Measurements from ENCODE around the gene PRKAA1.

DNA sequence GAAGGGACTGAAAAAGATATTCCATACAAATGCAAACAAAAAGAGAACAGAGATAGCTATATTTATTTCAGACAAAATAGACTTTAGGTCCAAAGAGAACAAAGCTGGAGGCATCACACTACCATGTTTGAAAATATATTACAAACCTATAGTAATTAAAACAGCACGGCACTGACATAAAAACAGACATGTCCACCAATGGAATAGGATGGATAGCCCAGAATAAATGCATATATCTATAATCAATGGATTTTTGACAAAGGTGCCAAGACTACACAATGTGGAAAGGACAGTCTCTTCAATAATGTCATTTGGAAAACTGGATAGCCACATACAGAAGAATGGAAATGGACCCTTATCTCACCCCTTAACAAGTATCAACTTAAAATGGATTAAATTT is 10.2 kb downstream of the PRKAA1 start:
- TF ChIP-seq, protein P1, sequence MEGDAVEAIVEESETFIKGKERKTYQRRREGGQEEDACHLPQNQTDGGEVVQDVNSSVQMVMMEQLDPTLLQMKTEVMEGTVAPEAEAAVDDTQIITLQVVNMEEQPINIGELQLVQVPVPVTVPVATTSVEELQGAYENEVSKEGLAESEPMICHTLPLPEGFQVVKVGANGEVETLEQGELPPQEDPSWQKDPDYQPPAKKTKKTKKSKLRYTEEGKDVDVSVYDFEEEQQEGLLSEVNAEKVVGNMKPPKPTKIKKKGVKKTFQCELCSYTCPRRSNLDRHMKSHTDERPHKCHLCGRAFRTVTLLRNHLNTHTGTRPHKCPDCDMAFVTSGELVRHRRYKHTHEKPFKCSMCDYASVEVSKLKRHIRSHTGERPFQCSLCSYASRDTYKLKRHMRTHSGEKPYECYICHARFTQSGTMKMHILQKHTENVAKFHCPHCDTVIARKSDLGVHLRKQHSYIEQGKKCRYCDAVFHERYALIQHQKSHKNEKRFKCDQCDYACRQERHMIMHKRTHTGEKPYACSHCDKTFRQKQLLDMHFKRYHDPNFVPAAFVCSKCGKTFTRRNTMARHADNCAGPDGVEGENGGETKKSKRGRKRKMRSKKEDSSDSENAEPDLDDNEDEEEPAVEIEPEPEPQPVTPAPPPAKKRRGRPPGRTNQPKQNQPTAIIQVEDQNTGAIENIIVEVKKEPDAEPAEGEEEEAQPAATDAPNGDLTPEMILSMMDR (IDR thresholded peaks at IDR 0.05) = no peak
- TF ChIP-seq POLR2A (IDR thresholded peaks at IDR 0.05) (no peak), POLR2AphosphoS5 (IDR thresholded peaks at IDR 0.05) (no peak), EP300 (IDR thresholded peaks at IDR 0.05; ENCODE audit: low read depth) (no peak)
